HCT116 (cell line): Measurements from ENCODE around the gene TNFSF11. TPM values are rescaled to one million over a fixed set of nuclear protein-coding genes. Genes with fewer than 3 reads are reported as not detected.

Experiments
- ATAC-seq: fragments of 200-7000 bp; cut with Tn5 transposase; 2 replicates; pipeline ENCODE4 v1.9.1; 2020; ENCODE audit warnings: mild to moderate bottlenecking, moderate library complexity
- BruUV-seq: library from RNA; stranded (reverse); fragments of 400-500 nt; replicated peaks from 2 replicates; lab custom pipeline; 2021; lab: Mats Ljungman, UMichigan
- CTCF ChIA-PET: fragments of 300-600 bp; sonication (Branson Sonifier 250); formaldehyde crosslinking; loops from one replicate; lab custom pipeline; 2021; ENCODE audit warnings: antibody characterized with exemption; lab: Charles Lee
- POLR2A ChIA-PET: fragments of 300-600, 350-600 bp; sonication (Branson Sonifier 250); formaldehyde crosslinking; loops from one replicate; lab custom pipeline; 2021; ENCODE audit warnings: antibody characterized with exemption; lab: Charles Lee
- RAD21 ChIA-PET, 2 experiments: fragments of 300-600 bp; sonication (Branson Sonifier 250); formaldehyde crosslinking; loops; one replicate each; lab custom pipeline; 2023; ENCODE audit warnings: low total read pairs in 2 of 2; ENCODE audit not compliant: uncharacterized antibody in 2 of 2, unreplicated experiment in 2 of 2, low non-redundant PET in 1 of 2; lab: Charles Lee
- DNase-seq: peaks from one replicate; pipeline ENCODE4 v3.0.0-alpha.2; 2010; ENCODE audit warnings: low read depth, low spot score
- H2AFZ ChIP-seq: fragments of 200-600 bp; shearing (Covaris generic), sonication (generic); 2 replicates; pipeline ENCODE4 v1.6.1; 2017; ENCODE audit warnings: low read depth, mixed run types, mixed read lengths, antibody characterized with exemption, low read length; ENCODE audit not compliant: poor library complexity, severe bottlenecking
- H3K27ac ChIP-seq: 2 replicates; pipeline ENCODE4 v1.5.1; 2012; ENCODE audit warnings: low read depth, low read length
- H3K27me3 ChIP-seq: fragments of 200-600 bp; sonication (generic); 2 replicates; pipeline ENCODE4 v1.6.1; 2016; ENCODE audit warnings: mixed run types, low read length, mixed read lengths; ENCODE audit not compliant: insufficient read depth
- H3K36me3 ChIP-seq, 2 experiments: fragments of 200-500 bp in 1 of 2; fragments of 200-600 bp in 1 of 2; sonication (Bioruptor generic) in 1 of 2; sonication (generic) in 1 of 2; 2 replicates each; pipeline versions ENCODE4 v1.5.1 to v1.6.1; 2014 to 2016; ENCODE audit warnings: low read length in 2 of 2, inconsistent platforms in 1 of 2, mixed read lengths in 1 of 2, mixed run types in 1 of 2; ENCODE audit not compliant: insufficient read depth in 2 of 2, control insufficient read depth in 1 of 2
- H3K4me1 ChIP-seq, 2 experiments: fragments of 200-600 bp in 1 of 2; sonication (generic) in 1 of 2; 2 replicates each; pipeline versions ENCODE4 v1.5.1 to v1.6.1; 2012 to 2017; ENCODE audit warnings: low read length in 2 of 2, inconsistent platforms in 1 of 2, mild to moderate bottlenecking in 1 of 2, mixed read lengths in 1 of 2, mixed run types in 1 of 2, moderate library complexity in 1 of 2; ENCODE audit not compliant: insufficient read depth in 2 of 2, control insufficient read depth in 1 of 2
- H3K4me2 ChIP-seq: fragments of 200-600 bp; sonication (generic); 2 replicates; pipeline ENCODE4 v1.6.1; 2017; ENCODE audit warnings: mixed run types, low read length, mixed read lengths
- H3K4me3 ChIP-seq, 2 experiments: fragments of 200-600 bp in 1 of 2; sonication (generic) in 1 of 2; replicated peaks in 1 of 2; 2 replicates each; pipeline ENCODE4 v1.5.1; 2011 to 2016; ENCODE audit warnings: low read length in 2 of 2, control low read depth in 1 of 2, low read depth in 1 of 2, mild to moderate bottlenecking in 1 of 2, mixed read lengths in 1 of 2, mixed run types in 1 of 2
- H3K79me2 ChIP-seq: fragments of 200-600 bp; sonication (generic); 2 replicates; pipeline ENCODE4 v1.6.1; 2017; ENCODE audit warnings: mild to moderate bottlenecking, mixed run types, low read length, moderate library complexity, mixed read lengths; ENCODE audit not compliant: insufficient read depth
- H3K9ac ChIP-seq: fragments of 200-600 bp; sonication (generic); 2 replicates; pipeline ENCODE4 v1.6.1; 2016; ENCODE audit warnings: low read length, mixed read lengths
- H3K9me2 ChIP-seq: fragments of 200-600 bp; sonication (generic), shearing (Covaris generic); 2 replicates; pipeline ENCODE4 v1.6.1; 2017; ENCODE audit warnings: mixed run types, mild to moderate bottlenecking, moderate library complexity; ENCODE audit not compliant: insufficient read depth
- H3K9me3 ChIP-seq, 2 experiments: fragments of 200-500 bp in 1 of 2; fragments of 200-600 bp in 1 of 2; sonication (Bioruptor generic) in 1 of 2; sonication (generic) in 1 of 2; 2 replicates each; pipeline ENCODE4 v1.6.1; 2014 to 2017; ENCODE audit warnings: low read length in 2 of 2, mixed read lengths in 2 of 2, inconsistent platforms in 1 of 2, low read depth in 1 of 2, mild to moderate bottlenecking in 1 of 2, mixed run types in 1 of 2, moderate library complexity in 1 of 2; ENCODE audit not compliant: control insufficient read depth in 1 of 2, insufficient read depth in 1 of 2
- H4K20me1 ChIP-seq: fragments of 200-600 bp; sonication (generic), shearing (Covaris generic); 2 replicates; pipeline ENCODE4 v1.6.1; 2017; ENCODE audit warnings: mixed run types, mild to moderate bottlenecking, moderate library complexity; ENCODE audit not compliant: insufficient read depth
- CBX3 ChIP-seq: IDR thresholded peaks from 2 replicates; pipeline ENCODE4 v1.6.1; 2012; ENCODE audit warnings: low read depth
- EGR1 ChIP-seq: IDR thresholded peaks from 2 replicates; pipeline ENCODE4 v1.6.1; 2012; ENCODE audit warnings: low read depth
- ELF1 ChIP-seq: IDR thresholded peaks from 2 replicates; pipeline ENCODE4 v1.6.1; 2012; ENCODE audit warnings: low read depth, borderline replicate concordance
- EZH2 ChIP-seq: fragments of 200-600 bp; sonication (generic); IDR thresholded peaks from 2 replicates; pipeline ENCODE4 v1.6.1; 2017; ENCODE audit warnings: antibody characterized with exemption, mixed run types
- EZH2phosphoT487 ChIP-seq: fragments of 200-600 bp; IDR thresholded peaks from 2 replicates; pipeline ENCODE4 v1.6.1; 2018; ENCODE audit warnings: antibody characterized with exemption, borderline replicate concordance
- MAX ChIP-seq: IDR thresholded peaks from 2 replicates; pipeline ENCODE4 v1.6.1; 2012
- POLR2A ChIP-seq: IDR thresholded peaks from 2 replicates; pipeline ENCODE4 v1.7.0; 2011; ENCODE audit warnings: borderline replicate concordance; ENCODE audit not compliant: insufficient read depth, insufficient read length; ENCODE audit errors: extremely low read depth
- REST ChIP-seq: IDR thresholded peaks from 2 replicates; pipeline ENCODE4 v1.6.1; 2012; ENCODE audit warnings: low read depth
- YY1 ChIP-seq: IDR thresholded peaks from 2 replicates; pipeline ENCODE4 v1.6.1; 2011; ENCODE audit warnings: low read length, low read depth, moderate library complexity, mild to moderate bottlenecking; ENCODE audit not compliant: insufficient replicate concordance; ENCODE audit errors: extremely low read depth
- intact Hi-C: fragments of 100-400 bp; cut with micrococcal nuclease; formaldehyde crosslinking; loops from 2 replicates; pipeline ENCODE4 v1.10.0; 2022
- total RNA-seq: library from RNA; stranded (reverse); gene quantifications from one replicate; pipeline ENCODE4 v1.2.1, GENCODE V29; 2021; ENCODE audit not compliant: unreplicated experiment
- TF ChIP-seq, protein P1 (sequence below), 3 experiments: fragments of 200-600 bp in 1 of 3; sonication (generic) in 1 of 3; IDR thresholded peaks in 2 of 3; conservative IDR thresholded peaks in 1 of 3; 2 replicates each; pipeline ENCODE4 v1.5.1; 2012 to 2017; ENCODE audit warnings: low read depth in 2 of 3, low read length in 2 of 3, antibody characterized with exemption in 1 of 3, borderline replicate concordance in 1 of 3, control low read depth in 1 of 3, mild to moderate bottlenecking in 1 of 3, mixed read lengths in 1 of 3, mixed run types in 1 of 3, moderate library complexity in 1 of 3; ENCODE audit not compliant: insufficient read depth in 1 of 3
- TF ChIP-seq, protein P2 (sequence below): IDR thresholded peaks from 2 replicates; pipeline ENCODE4 v1.6.1; 2011; ENCODE audit warnings: mild to moderate bottlenecking, low read length, moderate library complexity; ENCODE audit not compliant: insufficient replicate concordance; ENCODE audit errors: extremely low read depth

Gene TNFSF11
- total RNA-seq, 1 experiment from 2014 or later = not detected

- Histone ChIP-seq H3K9me2 (no peaks in the 10 kb centered on the region), H3K9ac (no peak overlapping the region), H3K4me2 (no peak overlapping the region), H3K9me3 (no peaks in the 10 kb centered on the region), H3K4me1 (no peaks in the 10 kb centered on the region; a peak in 1 of 4 replicates), H3K27ac (no peak overlapping the region), H3K4me3 (no peak overlapping the region), H2AFZ (no peak overlapping the region), H3K36me3 (no peaks in the 10 kb centered on the region), H3K27me3 (peaks cover 34% of the 10 kb centered on the region), H4K20me1 (no peaks in the 10 kb centered on the region), H3K79me2 (no peaks in the 10 kb centered on the region)
- ChIA-PET CTCF (no interaction called here), POLR2A (no interaction called here), RAD21 (no interaction called here)
- DNase-seq (no peak), ATAC-seq (no peak)
- no TSS peak for BruUV-seq
- intact Hi-C loops = no loop called here
- TF ChIP-seq POLR2A = no peak
- no peak for TF ChIP-seq EZH2
- TF ChIP-seq ELF1 = no peak
- TF ChIP-seq CBX3 = no peak
- no peak for TF ChIP-seq REST
Measured at GRCh38 chr13:42600943-42601342, 27.0 kb downstream of the TNFSF11 start.

DNA sequence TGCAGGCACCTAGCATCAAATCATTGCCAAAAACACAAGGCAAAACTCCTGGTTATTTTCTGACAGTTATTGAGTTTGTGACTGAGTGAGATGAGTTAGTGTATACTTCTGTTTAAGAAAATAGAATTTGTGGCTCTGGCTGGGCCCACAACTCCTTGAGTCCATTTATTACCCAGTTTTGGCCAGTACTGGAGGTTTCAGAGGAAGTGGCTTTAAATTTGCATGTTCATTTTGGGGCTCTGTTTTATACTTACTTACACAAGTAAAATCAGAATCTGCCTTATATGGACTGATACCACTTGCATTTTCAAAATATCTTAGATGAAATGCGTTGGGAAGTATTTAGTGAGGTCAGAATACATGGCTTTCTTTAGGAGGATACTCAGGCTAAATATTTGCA lies 29.0 kb downstream of the TNFSF11 start:
- H4K20me1 ChIP-seq = no peaks in the 10 kb centered on the region
- no peak overlapping the region for H3K4me3 ChIP-seq
- no peak for DNase-seq
- no peak overlapping the region for H3K9ac ChIP-seq
- no TSS peak for BruUV-seq
- no peaks in the 10 kb centered on the region for H3K36me3 ChIP-seq
- no peaks in the 10 kb centered on the region for H3K79me2 ChIP-seq
- RAD21 ChIA-PET = no interaction called here
- no peaks in the 10 kb centered on the region for H3K9me2 ChIP-seq
- CTCF ChIA-PET = no interaction called here
- no peaks in the 10 kb centered on the region; a peak in 1 of 4 replicates for H3K4me1 ChIP-seq
- no peak overlapping the region for H3K27ac ChIP-seq
- H3K4me2 ChIP-seq = no peak overlapping the region
- TF ChIP-seq MAX (no peak), EGR1 (no peak), CBX3 (no peak), EZH2phosphoT487 (no peak), YY1 (no peak)
- TF ChIP-seq, protein P1, sequence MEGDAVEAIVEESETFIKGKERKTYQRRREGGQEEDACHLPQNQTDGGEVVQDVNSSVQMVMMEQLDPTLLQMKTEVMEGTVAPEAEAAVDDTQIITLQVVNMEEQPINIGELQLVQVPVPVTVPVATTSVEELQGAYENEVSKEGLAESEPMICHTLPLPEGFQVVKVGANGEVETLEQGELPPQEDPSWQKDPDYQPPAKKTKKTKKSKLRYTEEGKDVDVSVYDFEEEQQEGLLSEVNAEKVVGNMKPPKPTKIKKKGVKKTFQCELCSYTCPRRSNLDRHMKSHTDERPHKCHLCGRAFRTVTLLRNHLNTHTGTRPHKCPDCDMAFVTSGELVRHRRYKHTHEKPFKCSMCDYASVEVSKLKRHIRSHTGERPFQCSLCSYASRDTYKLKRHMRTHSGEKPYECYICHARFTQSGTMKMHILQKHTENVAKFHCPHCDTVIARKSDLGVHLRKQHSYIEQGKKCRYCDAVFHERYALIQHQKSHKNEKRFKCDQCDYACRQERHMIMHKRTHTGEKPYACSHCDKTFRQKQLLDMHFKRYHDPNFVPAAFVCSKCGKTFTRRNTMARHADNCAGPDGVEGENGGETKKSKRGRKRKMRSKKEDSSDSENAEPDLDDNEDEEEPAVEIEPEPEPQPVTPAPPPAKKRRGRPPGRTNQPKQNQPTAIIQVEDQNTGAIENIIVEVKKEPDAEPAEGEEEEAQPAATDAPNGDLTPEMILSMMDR (IDR thresholded peaks at IDR 0.05 in 2 of 3, conservative IDR thresholded peaks at IDR 0.05 in 1 of 3; ENCODE audit: borderline replicate concordance in 1 of 3, insufficient read depth in 1 of 3, low read depth in 2 of 3, low read length in 2 of 3) = no peak
- TF ChIP-seq, protein P2, sequence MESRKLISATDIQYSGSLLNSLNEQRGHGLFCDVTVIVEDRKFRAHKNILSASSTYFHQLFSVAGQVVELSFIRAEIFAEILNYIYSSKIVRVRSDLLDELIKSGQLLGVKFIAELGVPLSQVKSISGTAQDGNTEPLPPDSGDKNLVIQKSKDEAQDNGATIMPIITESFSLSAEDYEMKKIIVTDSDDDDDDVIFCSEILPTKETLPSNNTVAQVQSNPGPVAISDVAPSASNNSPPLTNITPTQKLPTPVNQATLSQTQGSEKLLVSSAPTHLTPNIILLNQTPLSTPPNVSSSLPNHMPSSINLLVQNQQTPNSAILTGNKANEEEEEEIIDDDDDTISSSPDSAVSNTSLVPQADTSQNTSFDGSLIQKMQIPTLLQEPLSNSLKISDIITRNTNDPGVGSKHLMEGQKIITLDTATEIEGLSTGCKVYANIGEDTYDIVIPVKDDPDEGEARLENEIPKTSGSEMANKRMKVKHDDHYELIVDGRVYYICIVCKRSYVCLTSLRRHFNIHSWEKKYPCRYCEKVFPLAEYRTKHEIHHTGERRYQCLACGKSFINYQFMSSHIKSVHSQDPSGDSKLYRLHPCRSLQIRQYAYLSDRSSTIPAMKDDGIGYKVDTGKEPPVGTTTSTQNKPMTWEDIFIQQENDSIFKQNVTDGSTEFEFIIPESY = no peak
- intact Hi-C loops = no loop called here
- no peaks in the 10 kb centered on the region for H3K9me3 ChIP-seq
- peaks cover 22% of the 10 kb centered on the region for H3K27me3 ChIP-seq
- ATAC-seq = no peak
- no peak overlapping the region for H2AFZ ChIP-seq
- POLR2A ChIA-PET = no interaction called here
